Liver (tissue), 9 donors: ENCODE results near the gene BIN2. TPM values are rescaled to one million over a fixed set of nuclear protein-coding genes. Genes with fewer than 3 reads are reported as not detected.

Experiments
- DNase-seq: peaks from one replicate; pipeline ENCODE4 v3.0.0-alpha.2; 2017; ENCODE audit warnings: low spot score
- H3K27ac ChIP-seq, 2 donors: one replicate each; pipeline ENCODE4 v1.7.0; 2013; ENCODE audit warnings: inconsistent platforms in 2 of 2, low read length in 2 of 2, control low read depth in 1 of 2, low read depth in 1 of 2, mild to moderate bottlenecking in 1 of 2
- H3K27me3 ChIP-seq, 4 donors: one replicate each; pipeline versions ENCODE4 v1.6.1 to v1.7.0; 2013; ENCODE audit warnings: low read length in 3 of 4, inconsistent platforms in 1 of 4, mild to moderate bottlenecking in 1 of 4, moderate library complexity in 1 of 4; ENCODE audit not compliant: control insufficient read depth in 4 of 4, insufficient read depth in 4 of 4
- H3K36me3 ChIP-seq, 4 donors: one replicate each; pipeline versions ENCODE4 v1.6.1 to v1.7.0; 2013; ENCODE audit warnings: low read length in 3 of 4, mild to moderate bottlenecking in 3 of 4, low read depth in 1 of 4, moderate library complexity in 1 of 4; ENCODE audit not compliant: control insufficient read depth in 4 of 4, insufficient read depth in 3 of 4
- H3K4me1 ChIP-seq, 4 donors: one replicate each; pipeline versions ENCODE4 v1.6.1 to v1.7.0; 2013; ENCODE audit warnings: low read length in 3 of 4, mild to moderate bottlenecking in 3 of 4, moderate library complexity in 1 of 4; ENCODE audit not compliant: control insufficient read depth in 4 of 4, insufficient read depth in 4 of 4
- H3K4me3 ChIP-seq, 3 donors: one replicate each; pipeline versions ENCODE4 v1.6.1 to v1.7.0; 2013; ENCODE audit warnings: low read length in 3 of 3, control low read depth in 1 of 3, low read depth in 1 of 3, mild to moderate bottlenecking in 1 of 3
- H3K9ac ChIP-seq, 2 donors: one replicate each; pipeline ENCODE4 v1.7.0; 2013; ENCODE audit warnings: low read length in 2 of 2, mild to moderate bottlenecking in 2 of 2, moderate library complexity in 2 of 2, control low read depth in 1 of 2, low read depth in 1 of 2
- H3K9me3 ChIP-seq, 4 donors: one replicate each; pipeline versions ENCODE4 v1.6.1 to v1.7.0; 2013; ENCODE audit warnings: low read length in 3 of 4; ENCODE audit not compliant: control insufficient read depth in 4 of 4
- EGR1 ChIP-seq, 2 donors: IDR thresholded peaks; 2 replicates each; pipeline ENCODE4 v1.6.1; 2016 to 2018; ENCODE audit warnings: antibody characterized with exemption in 2 of 2, low read depth in 2 of 2
- FOXA1 ChIP-seq: IDR thresholded peaks from 2 replicates; pipeline ENCODE4 v1.6.1; 2016; ENCODE audit warnings: antibody characterized with exemption
- FOXA2 ChIP-seq: IDR thresholded peaks from 2 replicates; pipeline ENCODE4 v1.6.1; 2016; ENCODE audit warnings: antibody characterized with exemption
- GABPA ChIP-seq, 2 donors: IDR thresholded peaks in 1 of 2; conservative IDR thresholded peaks in 1 of 2; 2 replicates each; pipeline ENCODE4 v1.6.1; 2016; ENCODE audit warnings: antibody characterized with exemption in 2 of 2, mild to moderate bottlenecking in 1 of 2, moderate library complexity in 1 of 2
- HNF4A ChIP-seq, 2 donors: conservative IDR thresholded peaks; 2 replicates each; pipeline ENCODE4 v1.6.1; 2016; ENCODE audit warnings: antibody characterized with exemption in 2 of 2, mild to moderate bottlenecking in 2 of 2
- HNF4G ChIP-seq: IDR thresholded peaks from 2 replicates; pipeline ENCODE4 v1.6.1; 2016; ENCODE audit warnings: antibody characterized with exemption
- JUND ChIP-seq, 2 donors: IDR thresholded peaks; 2 replicates each; pipeline ENCODE4 v1.6.1; 2016; ENCODE audit warnings: antibody characterized with exemption in 2 of 2
- NR2F2 ChIP-seq: IDR thresholded peaks from 2 replicates; pipeline ENCODE4 v1.6.1; 2016; ENCODE audit warnings: antibody characterized with exemption
- RAD21 ChIP-seq, 2 donors: IDR thresholded peaks; 2 replicates each; pipeline ENCODE4 v1.6.1; 2016; ENCODE audit warnings: antibody characterized with exemption in 2 of 2, mild to moderate bottlenecking in 2 of 2
- REST ChIP-seq: IDR thresholded peaks from 2 replicates; pipeline ENCODE4 v1.6.1; 2016; ENCODE audit warnings: antibody characterized with exemption, mild to moderate bottlenecking
- RXRA ChIP-seq, 2 donors: IDR thresholded peaks; 2 replicates each; pipeline ENCODE4 v1.6.1; 2017 to 2018; ENCODE audit warnings: antibody characterized with exemption in 2 of 2, mild to moderate bottlenecking in 1 of 2
- SP1 ChIP-seq: IDR thresholded peaks from 2 replicates; pipeline ENCODE4 v1.6.1; 2018; ENCODE audit warnings: antibody characterized with exemption, mild to moderate bottlenecking
- TAF1 ChIP-seq: conservative IDR thresholded peaks from 2 replicates; pipeline ENCODE4 v1.6.1; 2016; ENCODE audit warnings: antibody characterized with exemption, mild to moderate bottlenecking
- YY1 ChIP-seq: IDR thresholded peaks from 2 replicates; pipeline ENCODE4 v1.6.1; 2016; ENCODE audit warnings: antibody characterized with exemption, mild to moderate bottlenecking
- ZBTB33 ChIP-seq: IDR thresholded peaks from 2 replicates; pipeline ENCODE4 v1.6.1; 2016; ENCODE audit warnings: antibody characterized with exemption
- WGBS: extraction: QIAGEN DNeasy Blood & Tissue Kit; methylation state at CpG from one replicate; pipeline ENCODE4 v1.1.7; 2013; 5-methylcytosine and 5-hydroxymethylcytosine counted together
- polyA plus RNA-seq, 2 donors: library from polyadenylated mRNA; stranded (reverse) in 1 of 2; unstranded in 1 of 2; fragments of 200-250 nt in 1 of 2; fragments of >200 nt in 1 of 2; fragmentation: Nextera tagmentation in 1 of 2; extraction: Ambion mirVana in 1 of 2; gene quantifications; one replicate each; pipeline versions ENCODE4 v1.2.1 to v1.2.3, GENCODE V29; 2013 to 2015
- total RNA-seq, 2 donors: library from RNA; depleted of rRNA; stranded (reverse); fragments of >200 nt; gene quantifications; one replicate each; pipeline ENCODE4 v1.2.3, GENCODE V29; 2014
- TF ChIP-seq, protein P1 (sequence below): fragments of 150-350 bp; IDR thresholded peaks from 2 replicates; pipeline ENCODE4 v1.5.1; 2017; ENCODE audit warnings: improper control_type of control experiment, low read depth, low read length; ENCODE audit not compliant: missing input control
- TF ChIP-seq, protein P2 (sequence below): IDR thresholded peaks from 2 replicates; pipeline ENCODE4 v1.6.1; 2016; ENCODE audit warnings: antibody characterized with exemption
- donor health status: healthy.
- donor health status: healthy.
- donor health status: healthy.
- donor health status: healthy.
- donor health status: healthy.

The BIN2 gene
- total and polyA plus RNA-seq, 4 donors = 1.9 to 10.2 (median 4.4) TPM

GRCh38 chr12:51269174-51270066, 54.6 kb downstream of the BIN2 start:
- Histone ChIP-seq H3K27ac (peak overlapping the region in 1 of 2 donors; percentile 55), H3K9me3 (no peaks in the 10 kb centered on the region), H3K4me3 (peak overlapping the region in 2 of 3 donors; percentile 54 to 86), H3K4me1 (peaks cover 0 to 17% (median 13%) of the 10 kb centered on the region in 4 donors), H3K27me3 (no peaks in the 10 kb centered on the region), H3K9ac (peak overlapping the region; percentile 51 to 64), H3K36me3 (no peaks in the 10 kb centered on the region)
- DNase-seq = peak; percentile 62
- WGBS = 6% methylated on average over 59 of the region's 59 CpGs
- TF ChIP-seq REST (no peak), ZBTB33 (no peak), SP1 (no peak), NR2F2 (no peak), FOXA1 (no peak), HNF4A (conservative IDR thresholded peaks at IDR 0.05) (no peak), FOXA2 (no peak), RAD21 (IDR thresholded peaks at IDR 0.05) (peak; percentile 70 to 79), YY1 (no peak), JUND (IDR thresholded peaks at IDR 0.05) (no peak), HNF4G (no peak), TAF1 (no peak), RXRA (IDR thresholded peaks at IDR 0.05) (no peak)
- TF ChIP-seq, protein P1, sequence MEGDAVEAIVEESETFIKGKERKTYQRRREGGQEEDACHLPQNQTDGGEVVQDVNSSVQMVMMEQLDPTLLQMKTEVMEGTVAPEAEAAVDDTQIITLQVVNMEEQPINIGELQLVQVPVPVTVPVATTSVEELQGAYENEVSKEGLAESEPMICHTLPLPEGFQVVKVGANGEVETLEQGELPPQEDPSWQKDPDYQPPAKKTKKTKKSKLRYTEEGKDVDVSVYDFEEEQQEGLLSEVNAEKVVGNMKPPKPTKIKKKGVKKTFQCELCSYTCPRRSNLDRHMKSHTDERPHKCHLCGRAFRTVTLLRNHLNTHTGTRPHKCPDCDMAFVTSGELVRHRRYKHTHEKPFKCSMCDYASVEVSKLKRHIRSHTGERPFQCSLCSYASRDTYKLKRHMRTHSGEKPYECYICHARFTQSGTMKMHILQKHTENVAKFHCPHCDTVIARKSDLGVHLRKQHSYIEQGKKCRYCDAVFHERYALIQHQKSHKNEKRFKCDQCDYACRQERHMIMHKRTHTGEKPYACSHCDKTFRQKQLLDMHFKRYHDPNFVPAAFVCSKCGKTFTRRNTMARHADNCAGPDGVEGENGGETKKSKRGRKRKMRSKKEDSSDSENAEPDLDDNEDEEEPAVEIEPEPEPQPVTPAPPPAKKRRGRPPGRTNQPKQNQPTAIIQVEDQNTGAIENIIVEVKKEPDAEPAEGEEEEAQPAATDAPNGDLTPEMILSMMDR = peak; percentile 46
- TF ChIP-seq, protein P2, sequence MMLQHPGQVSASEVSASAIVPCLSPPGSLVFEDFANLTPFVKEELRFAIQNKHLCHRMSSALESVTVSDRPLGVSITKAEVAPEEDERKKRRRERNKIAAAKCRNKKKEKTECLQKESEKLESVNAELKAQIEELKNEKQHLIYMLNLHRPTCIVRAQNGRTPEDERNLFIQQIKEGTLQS = no peak

DNA sequence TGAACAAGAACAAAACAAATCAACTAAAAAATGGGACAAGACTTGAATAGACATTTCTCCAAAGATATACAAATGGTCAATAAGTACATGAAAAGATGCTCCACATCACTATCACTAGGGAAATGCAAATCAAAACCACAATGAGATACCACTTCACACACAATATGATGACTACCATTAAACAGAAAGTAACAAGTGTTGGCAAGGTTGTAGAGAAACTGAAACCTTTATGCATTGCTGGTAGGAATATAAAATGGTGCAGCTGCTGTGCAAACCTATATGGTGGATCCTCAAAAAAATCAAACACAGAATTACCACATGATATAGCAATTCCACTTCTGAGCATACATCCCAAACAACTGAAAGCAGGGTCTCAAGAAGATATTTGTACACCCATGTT, 59.0 kb downstream of the BIN2 start:
- Histone ChIP-seq H3K36me3 (no peaks in the 10 kb centered on the region), H3K27ac (no peak overlapping the region), H3K4me3 (no peak overlapping the region), H3K9me3 (no peaks in the 10 kb centered on the region), H3K9ac (no peak overlapping the region), H3K27me3 (no peaks in the 10 kb centered on the region), H3K4me1 (peaks cover 0 to 6% (median 4%) of the 10 kb centered on the region in 4 donors)
- TF ChIP-seq EGR1 (IDR thresholded peaks at IDR 0.05; ENCODE audit: low read depth in 2 of 2) (no peak), GABPA (IDR thresholded peaks at IDR 0.05 in 1 of 2, conservative IDR thresholded peaks at IDR 0.05 in 1 of 2) (no peak)
- DNase-seq = no peak
